GM13977 (cell line): ENCODE measurements around the gene RFESD.

Experiments
- DNase-seq: peaks from one replicate; pipeline ENCODE4 v3.0.0; 2012; ENCODE audit warnings: low spot score
- CTCF ChIP-seq: IDR thresholded peaks from 2 replicates; pipeline ENCODE4 v1.5.1; 2012; ENCODE audit warnings: mild to moderate bottlenecking, control low read depth; ENCODE audit not compliant: insufficient read depth; ENCODE audit errors: extremely low read depth, missing control alignments
- in situ Hi-C: fragments of 300-500 bp; cut with MboI; formaldehyde crosslinking; loops from one replicate; pipeline ENCODE4 v1.12.0; 2022; ENCODE audit warnings: low sequenced_read_pairs, low pct_unique_long_range_greater_than_20kb, mixed read lengths, inconsistent platforms; ENCODE audit not compliant: unreplicated experiment

Gene RFESD

GRCh38 chr5:95668728-95669127 is 22.2 kb downstream of the RFESD start:
- in situ Hi-C loops = loop anchor here (10.0 kb wide), 1 partner anchor 176 kb away; no protein-coding TSS in a partner anchor

GRCh38 chr5:95669540-95669939 is 23.0 kb downstream of the RFESD start:
- no peak for DNase-seq
- no peak for TF ChIP-seq CTCF
- in situ Hi-C loops = loop anchor here (10.0 kb wide), 1 partner anchor 175 kb away; no protein-coding TSS in a partner anchor

More at GRCh38 chr5:95668728-95669127, 22.2 kb downstream of the RFESD start:
- no peak for DNase-seq
- TF ChIP-seq CTCF = no peak

- in situ Hi-C loops = loop anchor here (10.0 kb wide), 1 partner anchor 175 kb away; no protein-coding TSS in a partner anchor
- DNase-seq = no peak
- no peak for TF ChIP-seq CTCF
These were observed 23.4 kb downstream of the RFESD start for GRCh38 chr5:95669985-95670384.

- no peak for DNase-seq
- no peak for TF ChIP-seq CTCF
- in situ Hi-C loops = no loop called here
These were observed 24.0 kb downstream of the RFESD start for GRCh38 chr5:95670568-95670967.

GRCh38 chr5:95671826-95672225 is 25.2 kb downstream of the RFESD start:
- no peak for TF ChIP-seq CTCF
- in situ Hi-C loops = no loop called here
- no peak for DNase-seq

- TF ChIP-seq CTCF = no peak
- in situ Hi-C loops = no loop called here
- no peak for DNase-seq
These were observed 26.1 kb downstream of the RFESD start for GRCh38 chr5:95672641-95673040.

- DNase-seq = no peak
- in situ Hi-C loops = no loop called here
- no peak for TF ChIP-seq CTCF
These were observed 26.5 kb downstream of the RFESD start for GRCh38 chr5:95673081-95673480.
